ENCODE results near the gene GJB5. TPM values are rescaled to one million over a fixed set of nuclear protein-coding genes. Genes with fewer than 3 reads are reported as not detected.
"Not testable (repeated sequence)": the region's sequence is repeated elsewhere in the genome, so short reads cannot be mapped to it uniquely, and the experiment has no call there.

Gene GJB5
- total and polyA plus RNA-seq, 10 of the 15 experiments (the other 5 are each of a cell fraction or from before 2014, with no cell fraction given) = not detected

DNA sequence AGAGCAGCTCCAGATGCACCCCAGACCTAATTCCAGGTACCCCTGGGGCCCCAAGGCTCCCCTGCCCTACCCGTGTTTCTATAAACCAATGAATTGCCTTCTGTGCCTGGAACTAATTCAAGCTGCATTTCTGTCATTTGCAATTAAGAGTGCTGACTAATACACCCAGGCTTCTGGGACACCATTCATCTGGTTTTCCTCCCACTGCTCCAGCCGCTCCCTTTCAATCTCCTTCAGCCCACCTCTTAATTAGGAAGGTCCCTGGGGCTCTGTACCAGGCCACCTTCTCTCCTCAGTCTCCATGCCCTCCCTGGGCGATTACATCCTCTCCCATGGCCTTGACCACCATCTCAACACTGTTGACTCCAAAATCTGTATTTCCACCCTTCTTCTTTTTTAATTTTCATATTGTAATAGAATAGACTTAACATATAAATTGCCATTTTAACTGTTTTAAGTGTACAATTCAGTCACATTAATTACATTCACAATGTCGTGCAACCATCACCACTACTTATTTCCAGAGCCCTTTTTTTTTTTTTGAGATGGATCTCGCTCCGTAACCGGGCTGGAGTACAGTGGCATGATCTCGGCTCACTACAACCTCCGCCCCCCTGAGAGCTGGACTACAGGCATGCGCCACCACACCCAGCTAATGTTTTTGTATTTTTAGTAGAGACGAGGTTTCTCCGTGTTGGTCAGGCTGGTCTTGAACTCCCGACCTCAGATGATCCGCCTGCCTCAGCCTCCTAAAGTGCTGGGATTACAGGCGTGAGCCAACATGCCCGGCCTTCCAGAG is 16.9 kb downstream of the GJB5 start:
- CTCF ChIA-PET = interaction anchor here (1.0 kb wide), 1 partner anchor 9 kb away, joined by 3 read pairs; no protein-coding TSS in a partner anchor
- Histone ChIP-seq H3K4me1 (ENCODE audit: control insufficient read depth, insufficient read depth, low read length) (no peaks in the 10 kb centered on the region), H2AFZ (ENCODE audit: control insufficient read depth, low read depth, low read length) (no peak overlapping the region), H3K27me3 (replicated peaks in 1 of 2; ENCODE audit: control insufficient read depth in 2 of 2, insufficient read depth in 2 of 2, low read length in 1 of 2) (no peaks in the 10 kb centered on the region; a peak in 1 of 4 replicates), H3K79me2 (ENCODE audit: control insufficient read depth, insufficient read depth, low read length) (no peaks in the 10 kb centered on the region), H3K36me3 (ENCODE audit: control insufficient read depth in 2 of 2, insufficient read depth in 2 of 2, low read length in 1 of 2) (no peaks in the 10 kb centered on the region), H3K4me3 (no peak overlapping the region), H3K9ac (ENCODE audit: control insufficient read depth, insufficient read depth, low read length) (no peak overlapping the region), H3K4me2 (ENCODE audit: control insufficient read depth, insufficient read depth) (no peak overlapping the region), H3K9me3 (replicated peaks; ENCODE audit: control insufficient read depth, insufficient read depth, low read length) (no peaks in the 10 kb centered on the region), H4K20me1 (ENCODE audit: control insufficient read depth, insufficient read depth) (no peaks in the 10 kb centered on the region), H3K27ac (ENCODE audit: control insufficient read depth, insufficient read depth) (no peak overlapping the region)
- RAD21 ChIA-PET (ENCODE audit: unreplicated experiment) = no interaction called here
- no peak for ATAC-seq
- in situ Hi-C loops (cut with MboI) = no loop called here
- intact Hi-C loops (cut with micrococcal nuclease; ENCODE audit: unreplicated experiment) = no loop called here
- no TSS peak for BruUV-seq (replicated peaks)
- SMC1A ChIA-PET (ENCODE audit: uncharacterized antibody, unreplicated experiment) = no interaction called here
- TF ChIP-seq LARP7 (IDR thresholded peaks at IDR 0.05) (no peak), HDGF (IDR thresholded peaks at IDR 0.05) (no peak)
- no peak for FAIRE-seq
- WGBS (ENCODE audit: insufficient coverage, insufficient replicate concordance, low lambda C conversion rate, missing lambda C conversion rate) = 24% methylated on average over 16 of the region's 16 CpGs
- POLR2A ChIA-PET = interaction anchor here (0.6 kb wide), 1 partner anchor 1817 kb away, joined by 3 read pairs; no protein-coding TSS in a partner anchor
- no peak for DNase-seq (ENCODE audit: low read depth, low spot score)

DNA sequence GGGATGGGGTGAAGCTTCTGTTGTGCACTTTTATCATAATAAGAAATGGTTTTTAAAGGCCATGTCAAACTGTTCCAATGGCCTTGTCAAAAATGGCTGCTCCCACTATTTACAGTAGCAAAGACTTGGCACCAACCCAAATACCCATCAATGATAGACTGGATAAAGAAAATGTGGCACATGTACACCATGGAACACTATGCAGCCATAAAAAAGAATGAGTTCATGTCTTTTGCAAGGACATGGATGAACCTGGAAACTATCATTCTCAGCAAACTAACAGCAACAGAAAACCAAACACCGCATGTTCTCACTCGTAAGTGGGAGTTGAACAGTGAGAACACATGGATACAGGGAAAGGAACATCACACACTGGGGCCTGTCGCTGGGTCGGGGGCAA is 18.3 kb downstream of the GJB5 start:
- H3K4me3 ChIP-seq; H4K20me1 ChIP-seq (ENCODE audit: control insufficient read depth, insufficient read depth); H3K79me2 ChIP-seq (ENCODE audit: control insufficient read depth, insufficient read depth, low read length); FAIRE-seq; H3K36me3 ChIP-seq (ENCODE audit: control insufficient read depth in 2 of 2, insufficient read depth in 2 of 2, low read length in 1 of 2); H3K9me3 ChIP-seq (replicated peaks; ENCODE audit: control insufficient read depth, insufficient read depth, low read length); H3K4me2 ChIP-seq (ENCODE audit: control insufficient read depth, insufficient read depth); H3K27me3 ChIP-seq (replicated peaks in 1 of 2; ENCODE audit: control insufficient read depth in 2 of 2, insufficient read depth in 2 of 2, low read length in 1 of 2); SMC1A ChIA-PET (ENCODE audit: uncharacterized antibody, unreplicated experiment); H3K4me1 ChIP-seq (ENCODE audit: control insufficient read depth, insufficient read depth, low read length); RAD21 ChIA-PET (ENCODE audit: unreplicated experiment); POLR2A ChIA-PET; ATAC-seq; H2AFZ ChIP-seq (ENCODE audit: control insufficient read depth, low read depth, low read length); intact Hi-C loops (cut with micrococcal nuclease; ENCODE audit: unreplicated experiment); H3K27ac ChIP-seq (ENCODE audit: control insufficient read depth, insufficient read depth); DNase-seq (ENCODE audit: low read depth, low spot score); CTCF ChIA-PET; BruUV-seq (replicated peaks); H3K9ac ChIP-seq (ENCODE audit: control insufficient read depth, insufficient read depth, low read length); in situ Hi-C loops (cut with MboI): not testable (repeated sequence)
- 63% methylated on average over 2 of the region's 4 CpGs for WGBS (ENCODE audit: insufficient coverage, insufficient replicate concordance, low lambda C conversion rate, missing lambda C conversion rate)

All from GM12878 (cell line).